Stimulated activated naive B cell treated with anti-CD40 and anti-IgM and Interleukin-4, amounts not matched to agents 10 μg/mL and 1 μg/mL and 100 μg/mL, for 72 hours (primary cell): ENCODE measurements around the gene RAET1L.
"Not testable (repeated sequence)": the region's sequence is repeated elsewhere in the genome, so short reads cannot be mapped to it uniquely, and the experiment has no call there.

ENCODE experiments used
- ATAC-seq, 2 donors: fragments of 150-1000 bp; cut with Tn5 transposase; replicated peaks; 2 replicates each; pipeline ENCODE4 v1.10.0; 2021; ENCODE audit warnings: moderate library complexity in 1 of 2
- DNase-seq: peaks from one replicate; pipeline ENCODE4 v3.0.0; 2021
- H3K27ac Mint-ChIP-seq: one replicate; pipeline ENCODE4 v1.8.0; 2022; ENCODE audit warnings: mild to moderate bottlenecking, mixed read lengths
- H3K27me3 Mint-ChIP-seq, 2 donors: one replicate each; pipeline ENCODE4 v1.8.0; 2022; ENCODE audit warnings: mixed read lengths in 2 of 2
- H3K36me3 Mint-ChIP-seq, 2 donors: one replicate each; pipeline ENCODE4 v1.8.0; 2022; ENCODE audit warnings: mixed read lengths in 2 of 2, mild to moderate bottlenecking in 1 of 2
- H3K4me1 Mint-ChIP-seq, 2 donors: one replicate each; pipeline ENCODE4 v1.8.0; 2022; ENCODE audit warnings: mixed read lengths in 2 of 2, mild to moderate bottlenecking in 1 of 2
- H3K4me3 Mint-ChIP-seq, 2 donors: one replicate each; pipeline ENCODE4 v1.8.0; 2022; ENCODE audit warnings: mild to moderate bottlenecking in 2 of 2, mixed read lengths in 2 of 2, moderate library complexity in 1 of 2
- H3K9me3 Mint-ChIP-seq, 2 donors: one replicate each; pipeline ENCODE4 v1.8.0; 2022; ENCODE audit warnings: mixed read lengths in 2 of 2, mild to moderate bottlenecking in 1 of 2

The RAET1L gene

GRCh38 chr6:150036081-150036480, 10.7 kb upstream of the RAET1L start:
- Mint-ChIP-seq H3K36me3 (peaks cover 0 to 3% of the 10 kb centered on the region in 2 donors), H3K9me3 (no peaks in the 10 kb centered on the region), H3K4me1 (peaks cover 14 to 18% of the 10 kb centered on the region in 2 donors), H3K4me3 (no peak overlapping the region), H3K27me3 (peaks cover 64 to 72% of the 10 kb centered on the region in 2 donors), H3K27ac (no peak overlapping the region)
- ATAC-seq (no peak), DNase-seq (no peak)

- no peak overlapping the region for H3K27ac Mint-ChIP-seq
Observed at GRCh38 chr6:150033207-150033771, 8.0 kb upstream of the RAET1L start.

GRCh38 chr6:150032598-150032997, 7.3 kb upstream of the RAET1L start:
- Mint-ChIP-seq H3K36me3 (peaks cover 0 to 3% of the 10 kb centered on the region in 2 donors), H3K4me1 (peaks cover 30 to 40% of the 10 kb centered on the region in 2 donors), H3K27me3 (peaks cover 42 to 52% of the 10 kb centered on the region in 2 donors), H3K27ac (no peak overlapping the region), H3K9me3 (peaks cover 0 to 5% of the 10 kb centered on the region in 2 donors), H3K4me3 (no peak overlapping the region)
- no peak for ATAC-seq
- no peak for DNase-seq

More at GRCh38 chr6:150033207-150033771, 8.0 kb upstream of the RAET1L start:
- H3K4me1 Mint-ChIP-seq = peaks cover 29 to 40% of the 10 kb centered on the region in 2 donors
- peaks cover 0 to 3% of the 10 kb centered on the region in 2 donors for H3K36me3 Mint-ChIP-seq
- no peak overlapping the region for H3K4me3 Mint-ChIP-seq
- no peak for ATAC-seq
- peaks cover 0 to 5% of the 10 kb centered on the region in 2 donors for H3K9me3 Mint-ChIP-seq
- no peak for DNase-seq
- peaks cover 43 to 52% of the 10 kb centered on the region in 2 donors for H3K27me3 Mint-ChIP-seq

DNA sequence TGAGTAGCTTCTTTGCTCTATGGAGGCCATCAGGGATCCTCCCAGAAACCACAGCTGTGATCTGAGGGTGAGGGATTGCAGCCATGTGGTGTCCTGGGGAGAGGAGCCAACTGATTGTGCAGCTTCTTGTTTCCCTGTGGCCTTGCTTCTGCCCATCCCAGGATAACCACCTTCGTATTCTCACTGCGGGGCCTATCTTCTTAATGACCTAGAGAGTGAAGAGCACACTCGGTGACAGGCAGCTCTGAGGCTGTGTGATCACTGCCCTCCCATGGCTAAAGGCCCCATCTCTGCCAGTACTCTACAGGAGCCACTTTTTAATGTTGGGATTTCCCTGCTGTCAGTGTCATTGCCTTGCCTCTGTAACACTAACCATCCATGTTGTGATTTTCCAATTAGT, 5.3 kb upstream of the RAET1L start:
- Mint-ChIP-seq H3K27me3 (peaks cover 37 to 55% of the 10 kb centered on the region in 2 donors), H3K9me3 (peaks cover 0 to 5% of the 10 kb centered on the region in 2 donors), H3K36me3 (no peaks in the 10 kb centered on the region), H3K4me3 (no peak overlapping the region), H3K4me1 (peaks cover 29 to 44% of the 10 kb centered on the region in 2 donors), H3K27ac (no peak overlapping the region)
- ATAC-seq (peak; percentile 5 to 10), DNase-seq (no peak)

GRCh38 chr6:150029749-150030148, 4.4 kb upstream of the RAET1L start:
- Mint-ChIP-seq H3K27ac (peak overlapping the region; percentile 68), H3K27me3 (peaks cover 40 to 58% of the 10 kb centered on the region in 2 donors), H3K9me3 (peaks cover 0 to 5% of the 10 kb centered on the region in 2 donors), H3K36me3 (no peaks in the 10 kb centered on the region), H3K4me3 (peak overlapping the region; percentile 2 to 23), H3K4me1 (peaks cover 35 to 52% of the 10 kb centered on the region in 2 donors)
- DNase-seq = peak; percentile 35
- peak; percentile 84 to 87 for ATAC-seq

- DNase-seq (no peak), ATAC-seq (no peak)
- Mint-ChIP-seq H3K36me3 (no peaks in the 10 kb centered on the region), H3K4me1 (peaks cover 39 to 57% of the 10 kb centered on the region in 2 donors), H3K27me3 (peaks cover 45 to 62% of the 10 kb centered on the region in 2 donors), H3K4me3 (peak overlapping the region in 1 of 2 donors; percentile 23), H3K27ac (no peak overlapping the region), H3K9me3 (peaks cover 0 to 5% of the 10 kb centered on the region in 2 donors)
Observed at GRCh38 chr6:150029276-150029675, 3.9 kb upstream of the RAET1L start.

- Mint-ChIP-seq H3K9me3 (peaks cover 0 to 5% of the 10 kb centered on the region in 2 donors), H3K36me3 (no peaks in the 10 kb centered on the region), H3K4me1 (peaks cover 39 to 57% of the 10 kb centered on the region in 2 donors), H3K27me3 (peaks cover 46 to 62% of the 10 kb centered on the region in 2 donors), H3K4me3 (no peak overlapping the region), H3K27ac (no peak overlapping the region)
- no peak for ATAC-seq
- DNase-seq = no peak
Observed at GRCh38 chr6:150028799-150029198, 3.5 kb upstream of the RAET1L start.

GRCh38 chr6:150027806-150028565, 2.7 kb upstream of the RAET1L start:
- no peak for DNase-seq
- Mint-ChIP-seq H3K27me3 (peaks cover 38 to 57% of the 10 kb centered on the region in 2 donors), H3K4me1 (peaks cover 36 to 57% of the 10 kb centered on the region in 2 donors), H3K9me3 (peaks cover 0 to 5% of the 10 kb centered on the region in 2 donors), H3K36me3 (no peaks in the 10 kb centered on the region), H3K27ac (no peak overlapping the region), H3K4me3 (no peak overlapping the region)
- ATAC-seq = no peak

GRCh38 chr6:150026976-150027805, 1.9 kb upstream of the RAET1L start:
- Mint-ChIP-seq H3K4me3 (no peak overlapping the region), H3K9me3 (peaks cover 0 to 5% of the 10 kb centered on the region in 2 donors), H3K4me1 (peaks cover 36 to 57% of the 10 kb centered on the region in 2 donors), H3K27ac (no peak overlapping the region), H3K36me3 (no peaks in the 10 kb centered on the region), H3K27me3 (peaks cover 34 to 52% of the 10 kb centered on the region in 2 donors)
- ATAC-seq (no peak), DNase-seq (no peak)

- Mint-ChIP-seq H3K36me3 (no peaks in the 10 kb centered on the region), H3K9me3 (peaks cover 0 to 5% of the 10 kb centered on the region in 2 donors), H3K4me3 (peak overlapping the region in 1 of 2 donors; percentile 46), H3K27me3 (peaks cover 47 to 63% of the 10 kb centered on the region in 2 donors), H3K27ac (no peak overlapping the region), H3K4me1 (peaks cover 26 to 48% of the 10 kb centered on the region in 2 donors)
- no peak for DNase-seq
- no peak for ATAC-seq
Observed at GRCh38 chr6:150024646-150025155, 631 bp downstream of the RAET1L start.

- H3K4me3 Mint-ChIP-seq, H3K36me3 Mint-ChIP-seq, H3K9me3 Mint-ChIP-seq, H3K27ac Mint-ChIP-seq, DNase-seq, ATAC-seq: not testable (repeated sequence)
- Mint-ChIP-seq H3K4me1 (peaks cover 21 to 42% of the 10 kb centered on the region in 2 donors), H3K27me3 (peaks cover 51 to 69% of the 10 kb centered on the region in 2 donors)
Observed at GRCh38 chr6:150024021-150024420, 1.3 kb downstream of the RAET1L start.

- H3K27ac Mint-ChIP-seq, H3K9me3 Mint-ChIP-seq, DNase-seq, H3K4me3 Mint-ChIP-seq, H3K36me3 Mint-ChIP-seq: not testable (repeated sequence)
- H3K4me1 Mint-ChIP-seq = peaks cover 15 to 25% of the 10 kb centered on the region in 2 donors
- ATAC-seq = peak; percentile 59 to 68
- H3K27me3 Mint-ChIP-seq = peaks cover 56 to 71% of the 10 kb centered on the region in 2 donors
Observed at GRCh38 chr6:150021870-150022269, 3.5 kb downstream of the RAET1L start.

DNA sequence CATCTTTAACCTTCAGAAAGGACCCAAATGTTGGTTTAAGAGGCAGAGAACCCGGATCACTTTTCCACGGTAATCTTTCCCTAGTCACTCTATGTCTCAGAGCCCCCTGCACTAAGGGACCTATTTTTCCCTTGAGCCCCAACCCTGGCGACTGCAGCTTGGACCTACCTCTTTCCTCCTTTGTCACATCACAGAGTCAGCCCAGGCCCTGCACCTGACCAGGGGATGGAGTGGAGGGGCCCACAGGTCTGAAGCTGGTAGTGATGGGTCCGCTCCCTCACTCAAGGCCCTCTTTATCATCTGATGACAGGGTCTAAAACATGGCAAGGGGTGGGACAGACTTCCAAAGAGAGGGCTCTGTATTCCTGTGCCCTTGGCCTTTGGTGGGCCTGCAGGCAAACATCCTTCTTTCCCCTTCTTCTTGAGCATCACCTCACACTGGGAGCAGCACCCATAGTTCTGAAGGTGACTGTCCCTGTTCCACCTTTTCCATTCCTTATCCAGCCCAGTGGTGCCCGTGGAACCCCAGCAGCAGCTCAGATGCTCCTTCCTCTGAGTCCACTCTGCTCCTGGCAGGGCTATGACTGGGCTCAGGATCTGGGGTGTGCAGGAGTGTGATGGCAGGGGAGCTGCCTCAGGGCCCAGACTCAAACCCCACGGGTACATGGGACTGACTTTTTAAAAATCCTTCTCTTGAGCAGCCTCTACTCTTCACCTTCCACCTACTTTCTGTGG, 6.3 kb downstream of the RAET1L start:
- peaks cover 55 to 68% of the 10 kb centered on the region in 2 donors for H3K27me3 Mint-ChIP-seq

More for the DNA sequence above, 6.3 kb downstream of the RAET1L start:
- Mint-ChIP-seq H3K4me1 (peaks cover 13 to 28% of the 10 kb centered on the region in 2 donors), H3K27ac (no peak overlapping the region), H3K9me3 (no peaks in the 10 kb centered on the region), H3K36me3 (no peaks in the 10 kb centered on the region), H3K4me3 (no peak overlapping the region)
- ATAC-seq (no peak), DNase-seq (no peak)
